ENCODE results near the gene SH3RF2.
A peak's percentile ranks its signal among the peaks of the same experiment; 100 is the strongest.

Gene SH3RF2

DNA sequence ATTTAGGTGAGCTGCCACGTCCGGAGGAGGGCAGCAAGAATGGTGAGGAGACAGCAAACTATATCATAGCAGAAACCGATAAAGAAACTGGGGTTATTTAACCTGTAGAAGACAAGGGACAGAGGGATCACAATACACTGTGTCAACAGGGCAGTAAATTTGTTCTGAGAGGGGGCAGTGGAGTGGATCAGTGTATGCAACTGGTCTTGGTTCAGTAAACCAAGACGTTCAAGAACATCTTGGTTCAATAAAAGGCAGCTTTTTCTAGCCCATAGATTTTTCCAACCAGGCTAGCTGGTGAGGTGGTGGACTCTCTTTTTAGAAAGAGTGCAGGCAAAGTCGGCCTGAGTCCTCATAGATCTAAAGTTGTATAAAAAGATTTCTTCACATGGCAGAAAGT is 113.7 kb downstream of the SH3RF2 start:
- DNase-seq = no peak

DNA sequence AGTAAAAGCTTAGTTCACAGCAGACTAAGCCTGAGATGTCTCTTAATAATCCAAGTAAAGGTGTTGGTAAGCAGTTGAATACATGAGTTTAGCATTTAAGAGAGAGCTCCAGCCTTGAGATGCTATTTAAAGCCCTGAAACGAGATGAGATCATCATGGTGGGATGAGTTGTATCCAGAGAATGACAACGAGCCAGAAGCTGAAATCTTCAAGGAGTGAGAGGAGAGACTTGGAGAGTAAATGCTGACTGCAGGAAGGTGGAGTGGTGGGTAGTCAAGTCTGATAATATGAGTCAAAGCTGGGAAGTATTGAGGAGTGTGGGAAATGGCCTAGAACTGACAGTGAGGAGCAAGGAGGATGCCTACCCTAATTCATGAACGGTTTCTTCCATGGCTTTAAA is 115.3 kb downstream of the SH3RF2 start:
- no peak for DNase-seq

DNA sequence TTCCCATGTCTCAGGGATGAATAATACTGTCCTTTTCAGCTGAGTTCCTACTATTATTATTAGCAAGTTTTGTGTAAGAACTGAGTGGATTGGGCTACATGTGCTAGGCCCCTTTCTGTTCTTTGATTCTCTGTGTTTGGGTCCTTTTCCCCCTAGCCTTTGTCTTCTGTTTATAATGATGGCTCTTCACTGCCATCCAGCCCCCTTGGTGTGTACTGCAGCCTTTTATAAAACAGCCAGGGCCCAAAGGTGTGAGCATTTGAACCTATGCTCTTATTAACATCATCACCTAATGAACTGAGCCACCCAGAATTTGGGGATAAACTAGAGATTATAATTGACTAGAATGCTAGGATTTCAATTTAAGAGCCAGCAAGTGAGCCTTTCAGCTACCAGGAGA is 116.4 kb downstream of the SH3RF2 start:
- no peak for DNase-seq

DNA sequence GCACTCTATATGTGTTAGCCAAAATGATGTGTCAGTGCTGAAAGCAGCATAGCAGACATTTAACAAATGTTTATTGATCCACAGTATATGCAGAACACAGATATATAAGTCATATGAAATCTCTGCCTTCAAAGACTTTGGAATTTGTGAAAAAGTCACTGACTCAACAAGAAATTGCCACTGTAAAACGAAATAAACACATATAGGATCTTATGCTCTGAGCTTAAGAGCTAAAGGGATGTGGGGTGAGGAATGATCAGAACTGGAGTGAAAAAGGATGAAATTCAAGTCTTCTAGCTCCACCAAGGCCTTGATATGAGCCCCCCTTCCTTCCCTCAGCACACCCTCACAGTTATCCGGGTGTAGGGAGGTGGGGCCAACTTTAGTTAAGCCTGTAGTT is 119.1 kb downstream of the SH3RF2 start:
- DNase-seq = no peak

DNA sequence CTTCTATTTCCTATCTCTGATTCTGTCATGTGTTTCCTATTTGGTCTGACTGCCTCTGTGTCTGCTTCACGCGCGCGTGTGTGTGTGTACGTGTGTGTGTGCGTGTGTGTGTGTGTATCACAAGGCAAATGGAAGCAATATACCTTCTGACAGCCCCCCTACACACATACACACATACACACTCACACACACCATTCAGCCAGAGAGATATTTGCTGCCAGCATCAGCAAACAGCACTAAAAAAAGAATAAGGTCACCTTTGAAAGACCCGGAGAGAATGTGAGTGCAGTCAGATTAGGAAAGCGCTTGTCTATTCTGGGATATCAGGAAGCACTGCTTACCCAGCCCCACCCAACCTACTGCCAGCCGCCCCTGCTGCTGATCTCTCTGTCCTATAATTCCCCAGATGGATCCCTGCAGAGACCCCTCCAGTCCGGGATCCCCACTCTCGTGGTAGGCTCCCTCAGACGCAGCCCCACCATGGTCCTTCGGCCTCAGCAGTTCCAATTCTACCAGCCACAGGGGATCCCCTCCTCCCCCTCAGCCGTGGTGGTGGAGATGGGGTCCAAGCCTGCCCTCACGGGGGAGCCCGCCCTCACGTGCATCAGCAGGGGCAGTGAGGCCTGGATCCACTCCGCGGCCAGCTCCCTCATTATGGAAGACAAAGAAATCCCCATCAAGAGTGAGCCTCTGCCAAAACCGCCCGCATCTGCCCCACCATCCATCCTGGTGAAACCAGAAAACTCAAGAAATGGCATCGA is 123.3 kb downstream of the SH3RF2 start:
- no peak for DNase-seq

DNA sequence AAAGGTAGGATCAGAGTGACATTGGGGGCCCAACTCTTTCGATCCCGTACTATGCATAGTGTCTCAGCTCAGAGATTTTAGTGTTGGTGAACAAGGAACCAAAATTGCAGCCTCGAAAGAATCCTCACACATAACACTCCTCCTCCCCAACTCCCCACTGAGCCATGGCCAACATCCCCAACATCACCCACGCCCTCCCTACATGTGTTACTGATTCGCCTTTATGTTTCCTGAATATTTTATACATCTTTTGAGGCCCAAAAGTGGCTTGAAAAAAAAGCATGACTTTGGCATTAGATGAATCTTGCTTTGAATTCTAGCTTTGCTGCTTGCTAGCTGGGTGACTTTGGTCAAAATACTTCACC is 123.8 kb downstream of the SH3RF2 start:
- DNase-seq = no peak

DNA sequence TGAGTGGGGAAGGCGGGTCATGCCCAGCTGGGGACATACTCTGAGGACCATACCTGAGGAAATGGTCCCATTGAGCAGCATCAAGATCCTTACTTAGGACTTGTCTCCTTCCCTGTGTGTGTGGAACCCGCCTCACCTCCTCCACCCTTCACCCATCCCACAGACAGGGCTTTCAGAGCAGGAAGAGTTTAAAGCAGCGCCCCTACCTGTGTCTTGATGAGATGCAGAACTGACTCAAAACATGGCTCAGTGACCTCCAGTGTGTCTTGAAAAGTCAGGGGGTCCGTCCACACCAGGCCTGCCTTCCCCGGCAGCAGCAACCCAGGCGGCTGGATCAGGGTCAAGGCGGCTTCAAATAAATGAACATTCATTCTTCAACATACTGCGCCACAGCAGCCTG is 130.6 kb downstream of the SH3RF2 start:
- no peak for DNase-seq

DNA sequence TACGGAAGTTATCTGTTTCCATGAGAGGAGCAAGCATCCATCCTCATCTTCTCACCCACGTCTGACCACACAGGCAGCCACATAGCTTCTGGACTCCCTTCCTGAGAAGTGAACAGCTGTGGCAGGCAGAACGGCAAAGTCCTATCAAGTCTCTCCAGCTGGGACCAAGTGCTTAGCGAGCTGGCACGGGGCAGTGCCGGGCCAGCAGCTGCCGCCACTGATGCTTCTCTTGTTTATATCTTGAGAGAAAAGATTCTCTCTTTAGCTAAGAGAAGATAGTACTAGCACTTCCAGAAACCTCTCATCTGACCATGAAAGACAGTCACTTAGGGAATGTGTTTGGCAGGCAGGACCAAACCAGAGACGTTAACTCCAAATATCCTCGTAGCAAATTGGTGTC is 131.8 kb downstream of the SH3RF2 start:
- DNase-seq = no peak

DNA sequence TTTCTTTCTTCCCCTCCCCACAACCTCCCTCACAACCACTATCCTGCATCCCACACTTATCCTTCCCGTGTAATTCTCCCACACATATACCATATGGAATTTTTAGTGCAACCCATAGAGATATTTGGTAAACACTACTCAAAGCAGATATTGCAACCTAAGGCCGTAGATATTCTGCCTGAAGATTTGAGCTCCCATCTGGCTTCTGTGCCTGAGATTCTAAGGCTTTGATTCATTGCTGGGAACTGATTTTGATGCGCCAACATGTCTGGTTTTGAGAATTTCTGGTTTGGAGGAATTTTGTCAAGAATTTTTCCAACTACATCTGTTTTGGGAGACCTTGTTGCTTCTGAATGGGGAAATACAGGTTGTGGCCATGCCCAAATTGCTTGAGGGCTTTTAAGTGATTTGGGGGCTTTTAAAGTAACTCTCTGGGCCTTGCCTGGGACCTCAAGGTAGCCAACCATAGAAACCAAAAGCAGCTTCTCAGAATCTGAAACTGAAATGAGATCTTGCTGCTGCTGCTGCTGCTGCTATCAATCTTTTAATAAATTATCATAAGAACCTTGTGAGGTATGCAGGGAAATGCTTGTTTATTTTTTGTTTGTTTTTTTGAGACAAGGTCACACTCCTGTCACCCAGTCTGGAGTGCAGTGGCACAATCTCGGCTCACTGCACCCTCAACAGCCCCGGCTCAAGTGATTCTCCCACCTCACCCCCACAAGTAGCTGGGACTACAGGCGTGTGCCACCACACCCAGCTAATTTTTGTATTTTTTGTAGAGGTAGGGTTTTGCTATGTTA is 132.8 kb downstream of the SH3RF2 start:
- DNase-seq = no peak

DNA sequence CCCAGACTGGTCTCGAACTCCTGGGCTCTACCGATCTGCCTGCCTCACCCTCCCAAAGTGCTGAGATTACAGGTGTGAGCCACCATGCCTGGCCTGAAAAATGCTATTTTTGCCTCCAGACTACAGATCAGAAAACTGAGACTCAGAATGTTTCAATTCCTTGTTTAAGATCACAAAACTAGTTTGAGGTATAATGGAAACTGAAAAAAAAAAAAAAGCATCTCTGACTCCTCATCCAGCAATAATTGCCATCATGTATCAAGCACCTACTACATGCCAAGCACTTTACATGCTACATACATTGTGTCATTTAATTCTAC is 133.4 kb downstream of the SH3RF2 start:
- no peak for DNase-seq

DNA sequence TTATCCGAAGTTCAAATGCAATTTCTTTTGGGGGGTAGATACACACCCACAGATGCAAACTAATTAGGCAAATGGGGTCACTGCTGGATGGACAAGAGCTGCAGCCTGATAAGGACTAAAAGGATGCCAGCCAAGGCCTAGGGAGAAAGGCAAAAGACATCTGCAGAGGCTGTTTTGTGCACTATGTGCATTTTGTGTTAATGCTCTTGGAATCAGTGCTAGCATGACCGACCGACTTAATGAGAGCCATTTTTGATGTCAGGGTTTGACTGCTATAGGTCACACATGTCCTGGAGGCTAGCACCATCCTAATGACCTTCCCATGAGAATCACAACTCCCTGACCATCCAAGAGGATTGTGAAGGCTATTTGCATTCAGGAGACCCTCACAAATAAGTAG is 134.4 kb downstream of the SH3RF2 start:
- no peak for DNase-seq

DNA sequence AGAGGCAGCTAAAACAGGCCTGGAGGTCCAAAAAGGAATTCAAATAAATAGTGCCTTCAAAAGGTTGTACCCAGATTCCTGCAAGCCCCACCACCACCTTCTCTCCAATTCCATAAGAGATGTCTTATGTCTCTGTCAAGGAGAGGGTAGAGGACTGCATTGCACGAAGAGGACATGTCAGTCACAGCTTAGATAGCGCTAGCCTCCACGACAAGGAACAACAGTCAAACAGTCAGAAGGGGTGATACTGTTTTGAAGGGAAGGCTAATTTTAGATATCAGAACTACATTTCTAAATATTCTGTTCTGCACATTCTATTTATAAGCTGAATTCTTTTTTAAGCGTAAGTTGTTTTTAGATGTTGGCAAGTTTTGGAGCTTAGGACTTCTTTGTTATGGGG is 134.8 kb downstream of the SH3RF2 start:
- no peak for DNase-seq

DNA sequence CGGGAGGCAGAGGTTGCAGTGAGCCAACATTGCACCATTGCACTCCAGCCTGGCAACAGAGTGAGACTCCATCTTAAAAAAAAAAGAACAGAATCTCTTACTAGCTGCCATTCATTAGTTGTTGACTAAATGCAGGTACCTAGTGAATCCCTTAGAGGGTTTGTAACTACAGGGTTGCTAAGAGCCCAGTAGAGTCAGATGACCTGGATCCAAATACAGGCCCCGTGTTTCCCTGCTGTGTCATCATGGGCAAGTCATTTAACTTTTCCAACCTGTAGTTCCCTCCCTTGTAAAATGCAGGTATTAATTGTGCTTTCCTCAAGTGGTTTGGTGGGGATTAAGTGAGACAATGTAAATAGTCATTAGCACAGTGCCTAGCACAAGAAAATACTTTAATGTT is 136.2 kb downstream of the SH3RF2 start:
- no peak for DNase-seq

DNA sequence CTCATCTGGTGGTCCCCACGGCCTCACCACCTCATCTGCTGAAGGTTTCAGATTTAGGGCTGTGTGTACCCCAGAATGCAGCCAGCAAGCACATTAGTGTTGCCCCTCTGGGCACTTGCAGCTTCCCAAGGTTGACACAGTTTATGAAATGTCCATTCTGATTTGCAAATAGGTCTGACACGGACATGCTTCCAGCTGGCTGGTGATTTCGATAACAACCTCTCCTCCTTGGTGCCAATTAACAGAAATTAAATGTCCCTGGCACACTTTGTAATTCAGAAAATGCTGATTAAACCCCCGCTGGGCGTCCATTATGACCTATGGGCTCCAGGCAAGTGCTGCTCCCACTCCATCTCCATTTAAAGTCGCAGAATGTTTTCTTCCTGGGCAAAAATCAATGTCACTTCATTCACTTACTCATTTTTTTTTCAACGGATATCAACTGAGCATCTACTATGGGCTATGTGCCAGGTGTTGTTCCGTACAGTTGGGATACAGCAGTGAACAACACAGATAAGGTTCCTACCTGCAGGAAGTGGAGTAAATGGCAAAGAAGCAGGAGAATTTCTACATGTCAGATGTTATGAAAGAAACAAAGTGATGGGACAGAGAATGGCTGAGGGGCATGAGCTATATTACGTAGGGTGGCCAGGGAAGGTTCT is 137.0 kb downstream of the SH3RF2 start:
- no peak for DNase-seq

DNA sequence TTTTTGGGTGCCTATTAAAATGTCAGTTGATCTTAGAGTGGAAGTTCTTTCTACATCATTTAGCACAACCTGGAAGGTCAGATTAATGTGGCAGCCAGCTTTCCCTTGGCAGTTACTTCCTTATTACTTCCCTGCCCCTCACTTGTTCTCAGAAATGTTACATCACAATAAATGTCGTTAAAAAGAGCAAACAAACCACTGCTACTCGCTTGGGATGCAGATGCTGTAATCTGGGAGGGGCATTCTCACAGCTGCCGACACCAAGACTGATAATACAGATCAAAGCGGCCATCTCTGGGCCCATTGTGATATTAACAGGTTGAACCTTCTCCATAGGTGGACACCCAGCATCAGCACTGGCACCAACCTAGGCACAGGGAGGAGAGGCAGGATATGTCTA is 139.7 kb downstream of the SH3RF2 start:
- DNase-seq = no peak

DNA sequence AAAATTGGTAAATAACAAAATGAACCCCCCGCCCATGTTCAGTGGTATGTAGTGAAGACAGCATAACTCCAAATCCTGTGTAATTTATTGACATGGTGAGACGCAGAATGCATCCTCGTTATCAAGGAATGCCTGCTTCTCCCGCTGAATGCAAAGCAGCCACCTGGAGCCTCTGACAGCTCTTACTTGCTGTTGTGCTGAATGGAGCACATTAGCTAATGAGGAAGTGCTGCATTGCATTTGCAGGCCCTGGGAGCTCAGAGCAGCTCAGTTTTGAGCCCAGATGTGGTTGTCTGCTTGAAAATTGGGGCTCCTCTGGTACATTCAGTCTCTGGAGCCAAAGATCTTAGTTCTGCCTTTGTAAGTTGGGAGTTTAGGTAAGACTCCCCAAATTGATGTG is 140.1 kb downstream of the SH3RF2 start:
- no peak for DNase-seq

DNA sequence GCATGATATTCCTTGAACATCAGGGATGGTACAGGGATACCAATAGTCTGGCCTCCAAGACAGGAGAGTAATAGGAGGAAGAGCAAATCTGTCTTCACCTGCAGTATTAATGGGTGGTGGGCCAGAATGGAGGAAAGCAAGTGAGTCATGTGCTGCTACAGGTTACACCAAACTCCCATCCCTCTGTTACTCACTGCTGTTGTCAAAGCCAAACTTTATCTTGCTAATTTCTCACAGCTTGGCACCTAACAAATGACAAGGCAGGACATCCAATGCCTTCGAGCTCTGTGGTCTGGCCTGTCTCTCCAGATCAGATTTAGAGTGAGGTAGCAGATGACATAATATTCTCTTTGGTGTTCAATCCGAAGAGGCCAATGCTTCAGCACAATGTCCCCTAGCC is 142.2 kb downstream of the SH3RF2 start:
- no peak for DNase-seq

DNA sequence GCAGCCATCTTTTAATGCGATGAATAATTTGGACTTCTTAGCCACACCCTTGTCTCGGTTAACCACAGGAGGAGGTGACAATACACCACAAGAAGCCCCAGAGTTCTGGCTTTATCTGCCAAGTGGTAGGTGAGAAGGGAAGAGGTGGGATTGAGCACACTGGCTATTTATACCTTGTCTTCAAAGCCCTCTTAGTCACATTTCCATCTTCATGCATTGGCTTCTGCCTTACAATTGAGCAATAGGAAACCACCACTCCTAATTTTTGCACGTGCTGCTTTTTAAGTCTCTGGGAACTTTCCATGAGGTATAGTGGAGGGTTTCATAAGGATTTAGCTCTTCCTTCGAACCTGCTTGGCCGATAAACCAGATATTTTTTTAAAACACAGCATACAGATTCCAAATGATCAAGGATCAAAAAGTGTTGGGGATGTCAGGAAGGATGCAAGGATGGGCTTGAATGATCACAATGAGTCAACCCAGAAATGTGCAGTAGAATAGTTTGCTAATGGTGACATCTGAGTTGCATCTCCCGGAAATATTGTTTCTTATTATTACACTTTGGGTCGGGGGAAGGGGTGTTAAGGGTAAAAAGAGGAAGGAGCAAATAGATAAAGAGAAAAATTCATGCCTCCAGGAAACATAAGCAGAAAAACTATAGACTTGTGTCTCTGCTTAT is 143.5 kb downstream of the SH3RF2 start:
- peak; percentile 20 for DNase-seq

DNA sequence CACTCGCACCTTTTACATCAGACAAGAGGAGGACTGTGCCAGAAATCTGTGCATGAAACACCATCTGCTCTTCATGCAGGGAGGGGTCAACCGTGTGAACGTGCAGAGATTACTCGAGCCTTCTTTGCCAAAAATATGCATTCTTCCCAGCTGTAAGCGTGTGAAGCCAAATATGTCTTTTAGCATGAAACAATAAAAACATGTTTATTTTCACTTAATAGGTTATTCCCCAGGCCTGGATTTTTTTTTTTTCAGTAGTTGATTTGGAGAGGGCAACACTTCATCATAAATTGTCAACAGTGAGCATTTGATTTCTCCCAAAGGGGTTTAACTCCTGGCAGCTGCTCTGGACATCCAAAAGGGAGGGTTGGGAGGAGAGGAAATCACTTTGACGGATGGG is 145.2 kb downstream of the SH3RF2 start:
- DNase-seq = no peak

DNA sequence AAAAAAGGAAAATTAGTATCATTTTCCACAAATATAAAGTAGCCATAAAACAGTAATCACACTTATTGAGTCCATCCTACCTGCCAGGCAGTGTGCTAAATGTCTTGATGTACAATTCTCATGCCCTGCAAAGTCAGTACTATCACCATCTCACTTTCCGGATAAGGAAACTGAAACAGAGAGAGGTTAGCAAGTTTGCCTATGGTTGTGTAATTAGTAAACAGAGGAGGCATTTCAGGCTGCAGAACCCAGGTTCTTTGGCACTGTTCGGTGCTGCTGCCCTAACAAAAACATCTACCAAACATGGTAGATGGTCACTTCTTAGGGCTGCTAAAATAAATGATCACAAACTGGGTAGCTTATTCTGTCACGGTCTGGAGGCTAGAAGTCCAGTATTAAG is 146.4 kb downstream of the SH3RF2 start:
- no peak for DNase-seq

DNA sequence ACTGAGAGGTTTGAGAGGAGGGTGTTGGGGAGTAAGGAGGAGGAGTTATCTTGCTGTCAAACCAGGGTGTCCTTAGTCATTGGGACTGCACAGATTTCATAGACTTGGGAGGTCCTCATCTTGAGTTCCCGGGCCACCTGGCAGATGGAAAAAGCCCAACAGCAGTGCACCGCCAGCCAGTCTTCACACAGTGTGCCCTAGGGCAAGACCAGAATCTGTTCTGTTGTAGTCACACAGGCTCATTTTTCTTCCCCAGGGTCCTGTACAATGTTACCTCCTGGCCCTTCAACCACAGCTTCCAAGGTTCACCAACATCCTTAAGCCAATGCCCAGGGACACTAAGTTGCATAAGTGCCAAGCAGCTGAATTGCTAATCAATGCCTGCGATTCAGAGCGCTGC is 148.0 kb downstream of the SH3RF2 start:
- DNase-seq = no peak

DNA sequence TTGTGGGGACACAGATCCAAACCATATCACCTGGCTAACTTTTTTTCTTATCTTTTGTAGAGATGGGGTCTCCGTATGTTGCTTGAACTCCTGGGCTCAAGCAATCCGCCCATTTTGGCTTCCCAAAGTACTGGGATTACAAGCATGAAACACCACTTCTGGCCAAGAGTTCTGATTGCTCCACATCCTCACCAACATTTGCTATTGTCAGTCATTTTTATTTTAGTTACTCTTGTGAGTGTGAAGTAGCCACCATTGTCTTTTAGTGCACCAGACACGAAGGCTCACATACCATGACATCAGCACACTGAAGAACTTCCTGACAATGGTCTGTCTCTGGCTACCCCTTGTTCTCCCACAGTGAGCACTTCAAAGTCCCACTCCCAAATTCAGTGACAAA is 151.7 kb downstream of the SH3RF2 start:
- no peak for DNase-seq

DNA sequence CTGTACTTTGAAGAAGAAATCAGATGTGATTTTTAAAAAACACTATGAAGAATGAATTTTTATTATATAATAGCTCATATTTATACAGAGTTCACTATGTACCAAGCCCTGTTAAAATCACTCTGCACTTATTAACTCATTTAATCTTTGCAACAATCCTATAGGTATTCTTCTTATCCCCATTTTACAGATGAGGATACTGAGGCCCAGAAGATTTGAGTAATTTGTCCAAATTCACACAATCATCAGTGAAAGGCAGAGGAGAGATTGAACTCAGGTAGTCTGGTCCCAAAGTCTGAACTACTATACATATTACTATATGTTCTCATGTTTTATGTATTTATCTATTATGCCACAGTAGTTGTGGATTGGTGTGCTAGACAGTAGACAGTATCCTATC is 152.9 kb downstream of the SH3RF2 start:
- DNase-seq = no peak

DNA sequence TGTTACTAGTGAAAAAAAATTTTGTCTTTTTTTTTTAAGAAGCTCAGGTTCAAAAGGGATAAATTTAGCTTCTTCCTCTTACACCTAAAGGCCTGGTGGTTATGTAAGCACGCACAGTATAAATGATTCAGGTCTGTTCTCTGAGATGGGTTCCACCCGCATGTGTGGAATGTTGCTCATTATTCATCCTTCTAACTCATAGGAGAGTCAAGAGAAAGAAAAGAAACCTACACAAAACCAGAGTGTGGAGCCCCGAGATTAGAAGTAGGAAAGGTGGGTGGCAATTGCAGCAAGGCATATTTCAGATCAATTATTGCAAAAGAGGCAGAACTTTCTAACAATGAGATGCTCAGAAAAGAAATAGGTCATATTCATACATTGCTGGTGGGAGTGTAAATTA is 155.5 kb downstream of the SH3RF2 start:
- no peak for DNase-seq
